NCI-H1436 (cell line): ENCODE data around the gene PPP1R12C.

Experiments used
- DNase-seq: peaks from one replicate; lab custom pipeline; 2025; lab: John Stamatoyannopoulos, UW

The PPP1R12C gene

DNA sequence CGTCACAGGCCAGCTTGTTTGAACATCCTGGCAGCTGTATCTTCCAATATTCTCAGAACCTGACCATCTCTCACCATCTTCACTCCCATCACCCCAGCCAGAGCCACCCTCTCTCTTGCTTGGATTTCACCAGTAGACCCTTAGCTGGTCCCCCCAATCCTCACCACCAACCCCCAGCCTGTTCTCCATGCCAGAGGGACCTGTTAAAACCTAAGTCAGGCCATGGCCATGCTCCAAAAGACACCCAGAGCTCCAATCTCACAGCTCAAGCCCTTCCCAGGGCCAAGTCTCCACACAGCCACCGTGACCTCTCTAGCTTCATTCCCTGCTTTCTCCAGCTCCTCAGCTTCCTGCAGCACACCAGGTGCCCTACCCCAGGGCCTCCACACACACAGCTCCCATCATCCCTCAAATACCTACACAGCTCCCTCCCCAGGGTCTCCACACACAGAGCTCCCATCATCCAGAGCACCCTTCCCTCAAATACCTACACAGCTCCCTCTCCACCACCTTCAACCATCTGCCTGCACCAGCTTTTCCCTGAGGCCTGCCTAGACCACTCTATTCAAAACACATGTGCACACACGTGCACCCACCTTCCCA lies 28.0 kb downstream of the PPP1R12C start:
- DNase-seq: no peak

DNA sequence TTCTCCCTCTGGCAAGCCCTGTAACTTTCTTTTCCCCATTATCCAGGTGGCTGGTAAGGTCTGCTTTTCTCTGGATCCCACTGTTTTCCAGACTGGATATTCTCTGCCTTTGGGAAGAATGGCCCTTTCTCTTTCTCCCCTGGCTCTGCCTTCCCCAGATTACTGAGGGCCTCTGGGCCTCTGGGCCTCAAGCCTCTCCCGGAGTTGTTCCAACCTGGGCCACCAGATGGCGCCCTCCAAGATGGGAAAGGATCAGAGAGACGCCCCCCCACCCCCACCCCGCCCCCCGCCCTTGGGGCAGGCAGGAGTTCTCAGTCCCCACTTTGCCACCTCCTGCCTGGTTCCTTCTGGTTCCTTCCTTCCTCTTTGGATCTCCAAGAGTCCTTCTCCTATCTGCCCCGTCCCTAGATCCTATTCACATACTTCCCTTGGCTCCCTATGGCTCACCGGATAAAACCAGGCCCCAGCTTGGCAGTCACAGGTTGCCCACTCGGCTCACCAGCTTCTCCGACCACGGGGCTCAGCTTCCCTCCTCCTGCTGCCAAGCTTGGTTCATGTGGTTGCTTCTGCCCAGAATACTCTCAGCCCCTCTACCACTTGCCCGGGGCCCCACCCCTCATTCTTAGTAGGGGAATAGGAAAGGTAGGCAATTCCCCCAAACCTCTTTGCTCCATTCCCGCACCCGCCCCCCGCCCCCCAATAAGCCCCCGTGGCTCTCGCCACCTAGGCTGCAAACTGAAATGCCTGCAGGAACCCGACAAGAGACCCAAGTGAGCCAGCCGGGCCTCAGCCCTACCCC lies 28.7 kb downstream of the PPP1R12C start:
- peak; percentile 84 for DNase-seq

DNA sequence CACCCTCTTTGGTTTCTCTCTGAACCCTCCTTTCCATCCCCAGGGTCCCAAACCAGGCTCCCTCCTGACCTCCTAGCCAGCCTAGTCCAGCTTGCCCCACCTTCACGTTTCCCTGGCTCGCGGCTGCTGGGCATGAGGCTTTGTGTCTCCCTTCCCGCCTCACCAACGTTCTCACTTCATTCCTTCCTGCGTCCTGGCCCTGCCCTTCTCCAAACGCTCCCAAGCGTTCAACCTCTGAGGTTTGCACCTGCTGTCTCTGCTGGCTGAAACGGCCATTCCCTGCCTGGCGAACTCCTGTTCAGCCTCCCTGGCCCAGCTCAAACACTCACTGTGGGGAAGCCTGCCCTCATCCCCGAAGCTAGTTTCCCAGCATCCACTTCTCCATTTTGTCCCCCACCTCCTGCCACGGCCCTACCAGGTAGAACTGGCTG lies 29.4 kb downstream of the PPP1R12C start:
- no peak for DNase-seq

DNA sequence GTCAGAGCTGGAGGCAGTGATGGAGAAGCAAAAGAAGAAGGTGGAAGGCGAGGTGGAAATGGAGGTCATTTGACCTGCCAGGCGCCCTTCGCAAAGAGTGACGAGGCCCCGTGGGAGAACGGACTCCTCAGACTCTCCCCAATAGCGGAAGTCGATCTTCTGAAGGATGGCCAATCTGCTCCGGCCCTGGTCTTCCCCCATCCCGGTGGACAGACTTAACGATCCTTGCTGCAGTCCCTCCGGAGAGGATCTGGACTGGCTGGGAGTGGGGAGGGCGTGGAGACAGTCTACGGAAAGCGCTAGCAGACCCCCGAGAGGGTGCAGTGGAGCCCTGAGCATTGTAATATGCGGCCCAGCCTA lies 29.9 kb downstream of the PPP1R12C start:
- no peak for DNase-seq

DNA sequence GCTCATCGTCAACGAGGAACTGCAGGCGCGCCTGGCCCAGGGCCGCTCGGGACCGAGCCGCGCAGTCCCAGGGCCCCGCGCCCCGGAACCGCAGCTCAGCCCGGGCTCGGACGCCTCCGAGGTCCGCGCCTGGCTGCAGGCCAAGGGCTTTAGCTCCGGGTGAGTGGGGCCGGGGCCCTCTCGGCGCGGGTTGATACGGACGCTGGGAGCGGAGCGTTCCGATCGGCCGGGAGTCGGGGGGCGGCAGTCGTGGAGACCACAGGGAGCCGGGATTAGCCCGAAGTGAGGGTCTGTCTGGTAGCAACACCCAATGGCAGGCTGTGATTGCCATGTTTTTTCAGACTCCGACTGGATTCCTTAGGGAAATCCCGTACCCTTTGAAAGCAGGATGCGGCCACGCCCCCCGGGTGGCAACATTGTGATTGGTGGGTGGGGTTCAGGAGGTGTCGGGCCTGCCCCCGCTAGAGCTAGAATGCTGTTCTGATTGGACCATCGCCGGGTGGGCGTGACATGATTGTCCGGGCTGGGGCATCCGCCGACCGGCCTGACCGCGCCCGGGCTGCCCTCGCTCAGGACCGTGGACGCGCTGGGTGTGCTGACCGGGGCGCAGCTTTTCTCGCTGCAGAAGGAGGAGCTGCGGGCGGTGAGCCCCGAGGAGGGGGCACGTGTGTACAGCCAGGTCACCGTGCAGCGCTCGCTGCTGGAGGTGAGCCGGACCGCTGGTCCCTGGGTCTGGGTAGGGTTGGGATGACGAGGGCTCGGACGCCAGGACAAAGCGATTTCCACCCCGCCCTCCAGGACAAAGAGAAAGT lies 30.5 kb downstream of the PPP1R12C start:
- DNase-seq: peak; percentile 94

DNA sequence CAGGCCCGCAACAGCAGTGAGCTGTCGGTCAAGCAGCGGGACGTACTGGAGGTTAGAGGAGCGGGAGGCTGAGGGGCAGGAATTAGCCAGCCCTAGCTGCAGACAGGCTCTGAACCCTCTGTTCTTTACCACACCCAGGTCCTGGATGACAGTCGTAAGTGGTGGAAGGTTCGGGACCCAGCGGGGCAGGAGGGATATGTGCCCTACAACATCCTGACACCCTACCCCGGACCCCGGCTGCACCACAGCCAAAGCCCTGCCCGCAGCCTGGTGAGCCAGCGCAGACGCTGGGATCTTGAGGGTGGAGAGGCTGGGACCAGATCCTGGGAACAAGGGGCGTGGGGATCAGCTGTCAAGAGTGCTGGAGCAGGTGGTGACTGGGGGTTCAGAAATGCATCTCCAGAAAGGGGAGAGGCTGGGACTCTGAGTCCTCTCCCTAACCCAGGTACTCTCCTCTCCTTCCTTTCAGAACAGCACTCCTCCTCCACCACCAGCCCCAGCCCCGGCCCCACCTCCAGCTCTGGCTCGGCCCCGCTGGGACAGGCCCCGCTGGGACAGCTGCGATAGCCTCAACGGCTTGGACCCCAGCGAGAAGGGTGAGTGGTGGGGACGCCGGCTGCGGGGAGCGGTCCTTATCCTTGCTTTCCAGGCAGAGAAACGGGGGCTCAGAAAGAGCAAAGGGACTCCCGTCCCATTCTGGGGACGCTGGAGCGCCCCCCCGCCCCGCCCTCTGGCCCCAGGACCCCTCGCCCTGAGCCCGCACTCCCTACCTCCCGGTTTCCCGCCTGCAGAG lies 31.3 kb downstream of the PPP1R12C start:
- no peak for DNase-seq

DNA sequence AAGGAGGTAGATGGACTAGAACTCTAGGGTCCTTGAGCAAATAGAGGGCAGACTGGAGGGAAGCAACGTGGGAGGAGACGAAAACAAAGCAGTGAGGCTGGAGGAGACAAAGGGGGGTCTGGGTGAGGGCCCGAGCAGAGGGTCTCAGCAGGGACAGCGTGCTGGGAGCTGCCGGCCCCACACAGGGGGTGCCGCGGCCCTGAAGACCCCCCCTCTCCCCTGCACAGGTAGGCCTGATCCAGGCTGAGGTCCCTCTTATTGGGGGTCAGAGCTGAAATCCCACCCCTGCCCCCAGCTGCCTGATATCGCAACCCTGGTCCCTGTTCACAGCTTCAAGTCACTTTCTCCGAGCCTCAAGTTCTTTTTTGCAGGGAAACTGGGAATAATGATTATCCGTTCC lies 33.0 kb downstream of the PPP1R12C start:
- no peak for DNase-seq

DNA sequence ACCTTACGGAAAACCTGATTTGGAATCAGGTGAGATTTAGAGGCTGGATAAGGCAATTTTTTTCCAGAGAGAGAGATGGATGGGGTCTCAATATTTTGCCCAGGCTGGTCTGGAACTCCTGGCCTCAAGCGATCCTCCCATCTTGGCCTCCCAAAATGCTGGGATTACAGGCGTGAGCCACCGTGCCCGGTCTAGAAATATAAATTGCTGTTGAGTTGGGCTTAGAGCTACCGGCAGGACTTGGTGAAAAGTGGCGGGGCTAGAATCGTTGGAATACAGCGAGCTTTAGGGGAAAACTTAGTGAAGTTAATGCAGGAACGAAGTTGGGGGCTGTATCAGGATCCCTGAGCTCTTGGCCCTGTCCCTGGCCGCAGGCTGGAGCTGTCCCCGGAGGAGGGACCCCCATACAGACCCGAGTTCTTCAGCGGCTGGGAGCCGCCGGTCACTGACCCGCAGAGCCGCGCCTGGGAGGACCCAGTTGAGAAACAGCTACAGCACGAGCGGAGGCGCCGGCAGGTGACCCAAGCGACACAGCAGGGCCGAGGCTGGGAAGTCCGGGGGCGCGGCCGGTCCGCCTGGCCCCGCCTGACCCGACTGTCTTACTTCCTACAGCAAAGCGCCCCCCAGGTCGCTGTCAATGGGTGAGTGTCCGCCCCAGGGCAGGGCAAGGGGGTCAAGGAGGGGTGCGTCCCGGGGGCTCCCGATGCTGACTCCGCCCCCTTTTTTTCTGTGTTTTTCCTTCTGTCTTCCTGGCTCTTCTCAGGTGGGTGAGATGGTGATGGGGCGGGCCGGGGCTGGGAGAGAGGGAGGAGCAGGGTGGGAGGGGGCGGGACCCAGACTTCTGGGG lies 34.2 kb downstream of the PPP1R12C start:
- DNase-seq: no peak

DNA sequence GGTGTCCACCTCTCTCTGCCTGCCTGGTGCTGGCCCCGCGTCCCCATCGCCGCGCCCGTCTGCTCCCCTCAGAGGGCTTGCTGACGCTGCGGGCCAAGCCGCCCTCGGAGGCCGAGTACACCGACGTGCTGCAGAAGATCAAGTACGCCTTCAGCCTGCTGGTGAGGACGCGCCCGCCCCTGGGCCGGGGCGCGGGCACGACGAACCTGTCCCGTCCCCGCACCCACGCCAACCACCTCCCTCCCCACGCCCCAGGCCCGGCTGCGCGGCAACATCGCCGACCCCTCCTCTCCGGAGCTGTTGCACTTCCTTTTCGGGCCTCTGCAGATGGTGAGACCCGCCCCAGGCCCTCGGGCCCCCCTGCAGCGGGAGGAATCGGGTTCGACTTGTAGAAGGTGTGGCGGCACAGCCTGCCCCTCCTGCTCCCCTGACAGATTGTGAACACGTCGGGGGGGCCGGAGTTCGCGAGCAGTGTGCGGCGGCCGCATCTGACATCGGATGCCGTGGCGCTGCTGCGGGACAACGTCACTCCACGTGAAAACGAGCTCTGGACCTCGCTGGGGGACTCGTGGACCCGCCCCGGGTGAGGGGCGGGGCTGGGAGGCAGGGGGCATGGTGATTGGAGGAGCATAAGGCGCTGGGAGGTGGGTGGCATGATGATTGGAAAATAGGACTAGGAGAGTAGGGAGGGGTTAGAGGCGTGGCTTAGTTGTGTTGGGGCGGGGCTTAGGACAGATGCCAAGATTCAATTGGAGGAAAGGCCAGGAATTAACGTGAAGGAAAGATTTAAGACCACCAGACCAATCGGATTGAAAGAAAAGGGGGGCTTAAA lies 35.2 kb downstream of the PPP1R12C start:
- no peak for DNase-seq

DNA sequence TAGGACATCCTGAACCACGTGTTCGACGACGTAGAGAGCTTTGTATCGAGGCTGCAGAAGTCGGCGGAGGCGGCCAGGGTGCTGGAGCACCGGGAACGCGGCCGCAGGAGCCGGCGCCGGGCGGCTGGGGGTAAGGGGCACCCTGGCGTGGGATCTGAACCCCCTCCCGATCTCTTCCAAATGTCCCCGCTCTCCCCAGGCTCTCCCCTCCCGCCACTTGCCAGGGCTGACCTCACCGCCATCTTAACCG lies 35.7 kb downstream of the PPP1R12C start:
- DNase-seq: no peak

DNA sequence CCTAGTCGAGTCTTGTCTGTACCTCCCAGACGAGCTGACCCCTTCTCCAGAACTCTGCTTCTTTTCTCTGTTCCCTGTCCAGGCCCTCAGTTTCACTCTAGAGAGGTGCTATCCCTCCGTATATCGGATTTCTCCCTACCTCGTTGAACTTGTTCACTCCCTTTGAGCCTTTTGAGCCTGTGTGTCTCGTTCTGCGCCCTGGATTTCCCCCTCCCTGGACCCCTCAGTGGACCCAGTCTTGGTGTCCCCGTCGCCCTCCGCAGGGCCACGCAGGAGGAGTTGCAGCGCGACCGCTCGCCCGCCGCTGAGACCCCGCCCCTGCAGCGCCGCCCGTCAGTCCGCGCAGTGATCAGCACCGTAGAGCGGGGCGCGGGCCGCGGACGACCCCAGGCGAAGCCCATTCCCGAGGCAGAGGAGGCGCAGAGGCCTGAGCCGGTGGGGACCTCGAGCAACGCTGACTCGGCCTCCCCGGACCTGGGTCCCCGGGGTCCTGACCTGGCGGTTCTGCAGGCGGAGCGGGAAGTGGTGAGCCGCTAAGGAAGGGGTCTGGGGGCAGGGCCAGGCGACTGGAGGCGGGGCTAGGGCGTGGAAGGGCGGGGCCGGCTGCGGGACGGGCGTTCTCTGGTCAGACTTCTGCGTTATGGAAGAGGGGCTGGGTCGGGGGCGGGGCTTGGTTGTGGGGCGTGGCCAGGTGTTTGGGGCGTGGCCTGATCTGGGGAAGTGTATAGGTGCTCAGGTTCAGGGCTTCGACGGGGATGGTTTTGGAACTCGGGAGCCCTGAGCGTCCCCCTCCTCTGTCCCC lies 36.3 kb downstream of the PPP1R12C start:
- DNase-seq: peak; percentile 73

DNA sequence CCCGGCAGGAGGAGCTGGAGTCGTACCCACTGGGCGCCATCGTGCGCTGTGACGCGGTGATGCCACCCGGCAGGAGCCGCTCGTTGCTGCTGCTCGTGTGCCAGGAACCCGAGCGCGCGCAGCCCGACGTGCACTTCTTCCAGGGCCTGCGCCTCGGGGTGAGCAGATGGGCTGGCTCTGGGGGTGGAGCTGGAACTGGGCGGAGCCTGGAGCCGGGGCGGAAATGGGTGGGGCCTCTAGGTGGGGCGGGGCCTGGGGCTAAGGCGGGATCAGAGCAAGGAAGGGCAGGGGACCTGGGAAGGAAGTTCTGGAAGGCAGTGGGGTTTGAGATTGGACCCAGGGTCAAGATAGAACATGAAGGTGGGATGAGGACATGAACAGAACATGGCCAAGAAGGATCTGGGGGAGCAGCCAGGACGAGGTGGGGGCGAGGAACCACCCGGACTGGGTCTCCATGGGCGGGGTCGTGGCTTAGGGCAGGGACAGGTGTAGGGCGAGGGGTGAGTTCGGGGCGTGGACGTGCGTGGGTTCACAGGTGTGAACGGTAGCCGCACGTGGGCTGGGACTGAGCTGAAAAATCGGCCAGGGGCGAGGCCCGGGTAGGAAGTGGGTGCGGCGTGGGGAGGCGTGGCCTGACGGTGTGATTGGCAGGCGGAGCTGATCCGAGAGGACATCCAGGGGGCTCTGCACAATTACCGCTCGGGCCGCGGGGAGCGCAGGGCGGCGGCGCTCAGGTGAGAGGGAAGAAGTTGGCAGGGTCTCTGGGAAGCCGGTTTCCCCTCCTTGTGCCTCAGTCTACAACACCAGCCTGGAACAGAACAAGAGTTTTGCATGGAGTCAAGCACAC lies 37.1 kb downstream of the PPP1R12C start:
- DNase-seq: peak; percentile 95

DNA sequence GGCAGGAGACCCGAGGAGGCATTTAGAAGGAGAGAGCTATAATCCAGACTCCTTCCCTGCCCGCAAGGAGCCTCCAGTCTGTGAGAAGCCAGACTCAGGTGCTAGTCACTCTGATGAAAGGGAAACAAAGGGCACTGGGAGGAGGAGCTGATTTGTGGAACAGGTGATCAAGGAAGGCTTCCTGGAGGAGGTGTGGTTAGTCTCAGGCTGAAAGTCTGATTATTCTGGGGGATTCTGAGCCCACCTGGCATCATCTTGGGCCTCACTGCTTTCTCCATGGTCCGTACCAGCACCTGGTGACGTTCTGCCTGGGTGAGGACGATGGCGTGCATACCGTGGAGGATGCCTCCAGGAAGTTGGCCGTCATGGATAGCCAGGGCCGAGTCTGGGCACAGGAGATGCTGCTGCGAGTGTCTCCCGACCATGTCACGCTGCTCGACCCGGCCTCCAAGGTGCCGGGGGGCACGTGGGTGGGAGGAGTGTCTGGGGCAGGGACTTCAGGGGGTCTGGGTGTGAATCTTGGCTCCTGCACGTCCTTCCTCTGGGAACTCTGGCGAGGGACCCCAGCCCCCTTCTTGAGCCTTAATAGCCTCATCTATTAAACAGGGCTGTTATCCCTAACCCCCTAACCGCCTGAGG lies 37.9 kb downstream of the PPP1R12C start:
- DNase-seq: no peak

DNA sequence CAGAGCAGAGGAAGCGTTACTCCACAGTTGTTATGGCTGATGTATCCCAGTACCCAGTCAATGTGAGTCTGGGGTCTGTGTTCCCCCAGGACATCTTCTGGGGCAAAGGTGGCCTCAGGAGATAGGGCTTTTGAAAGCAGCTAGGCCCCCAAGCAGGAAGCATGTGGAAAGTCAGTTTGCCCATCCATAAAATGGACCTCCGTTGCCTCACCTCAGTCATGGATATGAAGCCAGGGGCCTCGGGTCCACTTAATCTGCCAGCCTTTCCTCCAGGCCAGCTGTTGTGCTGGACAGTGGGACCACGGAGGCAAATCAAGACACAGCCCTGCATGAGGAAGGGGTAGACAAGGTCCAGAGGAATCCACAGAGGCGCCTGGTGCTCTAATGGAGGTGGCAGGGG lies 38.4 kb downstream of the PPP1R12C start:
- DNase-seq: no peak

DNA sequence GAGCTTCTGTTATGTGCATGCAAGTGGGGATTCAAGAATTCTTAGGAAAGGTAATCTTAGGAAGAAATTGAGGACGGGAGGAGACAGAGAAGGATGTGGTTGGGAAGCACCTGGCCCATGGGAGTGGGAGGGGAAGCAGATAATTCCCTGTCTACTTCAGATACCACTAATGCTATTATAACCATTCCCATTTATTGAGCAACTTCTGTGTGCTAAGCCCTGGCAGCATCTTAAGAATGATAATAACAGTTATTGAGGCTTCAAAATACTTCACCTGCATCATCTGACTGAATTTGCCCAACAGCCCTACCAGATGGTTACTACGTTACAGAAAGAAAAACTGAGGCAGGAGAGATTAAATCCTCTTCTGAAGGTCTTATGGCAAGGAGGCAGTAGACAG lies 40.3 kb downstream of the PPP1R12C start:
- no peak for DNase-seq

DNA sequence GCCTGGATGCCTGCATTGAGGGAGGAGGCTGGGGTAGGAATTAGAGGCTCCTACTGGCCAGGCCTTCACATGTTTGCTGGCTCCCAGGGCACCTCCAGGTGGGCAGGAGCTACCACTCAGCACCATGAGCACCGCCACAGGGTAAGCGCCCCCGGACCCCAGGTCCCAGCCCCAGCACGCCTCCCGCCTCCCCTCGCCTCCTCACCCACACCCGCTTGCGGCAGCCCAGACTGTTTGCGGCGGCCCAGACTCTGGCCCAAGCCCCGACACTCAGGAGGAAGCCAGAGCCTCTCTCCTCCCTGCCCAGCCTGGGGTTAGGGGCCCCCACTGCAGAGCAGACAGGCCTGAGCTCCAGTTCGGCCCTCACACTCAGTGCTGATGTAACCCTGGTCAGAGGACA lies 41.1 kb downstream of the PPP1R12C start:
- DNase-seq: no peak

DNA sequence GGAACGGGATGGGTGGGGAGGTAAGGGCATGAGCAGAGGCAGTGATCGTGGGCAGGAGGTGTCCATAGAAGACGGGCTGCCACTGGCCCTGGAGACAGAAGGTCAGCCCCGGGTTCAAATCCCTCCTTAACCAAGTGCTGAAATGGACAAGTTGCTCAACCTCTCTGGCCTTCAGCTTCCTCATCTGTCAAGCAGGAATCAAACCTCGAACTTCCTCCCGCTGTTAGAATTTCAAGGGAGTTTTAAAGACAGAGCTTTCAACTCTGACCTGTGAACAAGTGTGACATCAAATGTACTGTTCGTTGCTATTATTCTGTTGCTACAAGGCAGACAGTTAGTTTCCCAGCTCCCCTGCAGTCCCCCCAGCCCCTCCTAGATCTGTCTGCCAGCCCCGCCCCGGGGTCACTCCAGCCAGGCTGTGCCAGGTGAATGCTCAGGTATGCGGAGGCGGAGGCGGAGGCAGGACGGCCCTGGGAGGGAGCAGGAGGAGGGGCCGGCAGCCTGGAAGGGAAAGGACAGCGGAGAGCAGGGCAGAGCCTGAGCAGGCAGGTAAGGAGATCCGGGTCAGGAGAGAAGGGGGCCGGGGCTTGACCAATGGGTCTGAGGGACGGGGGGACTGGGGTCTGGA lies 42.0 kb downstream of the PPP1R12C start, which contains the start of gene EPS8L1:
TSS of gene EPS8L1 (plus strand) at position 499 of the 628 bp plus-strand sequence. CDS start 576 bp downstream, outside the sequence.
- no peak for DNase-seq

DNA sequence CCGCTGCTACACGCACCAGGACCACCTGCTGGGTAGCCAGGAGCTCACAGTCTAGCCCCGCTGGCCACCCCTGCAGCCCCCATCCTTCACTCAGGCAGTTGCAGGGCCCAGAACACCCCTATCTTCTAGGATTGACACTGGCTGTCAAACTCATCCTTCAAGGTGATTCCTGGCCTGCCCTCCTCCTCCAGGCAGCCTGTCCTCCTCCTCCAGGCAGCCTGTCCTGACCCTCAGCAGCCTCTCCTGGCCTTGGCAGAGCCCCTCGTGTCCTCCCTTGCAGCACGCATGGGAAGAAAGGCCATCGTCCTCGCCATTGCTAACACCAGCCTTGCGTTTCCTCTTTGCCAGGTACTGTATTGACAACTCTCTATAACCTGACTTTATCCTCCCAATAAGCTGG lies 45.5 kb downstream of the PPP1R12C start:
- DNase-seq: no peak
